Right cardiac atrium (tissue), 5 donors: ENCODE results near the gene SLC28A1. TPM values are rescaled to one million over a fixed set of nuclear protein-coding genes. Genes with fewer than 3 reads are reported as not detected.
A peak's percentile ranks its signal among the peaks of the same experiment; 100 is the strongest.

Experiments
- ATAC-seq, 2 donors: fragments of 200-7000 bp; cut with Tn5 transposase; one replicate each; pipeline versions ENCODE4 v1.8.0 to v1.9.1; 2020; ENCODE audit warnings: moderate library complexity in 2 of 2, mild to moderate bottlenecking in 1 of 2
- DNase-seq, 3 donors: peaks; one replicate each; pipeline ENCODE4 v3.0.0-alpha.2; 2020
- H3K27ac ChIP-seq: one replicate; pipeline ENCODE4 v1.5.1; 2013; ENCODE audit warnings: mild to moderate bottlenecking, low read length, control low read depth, moderate library complexity
- H3K27me3 ChIP-seq: one replicate; pipeline ENCODE4 v1.6.1; 2013; ENCODE audit not compliant: control insufficient read depth, insufficient read depth
- H3K4me1 ChIP-seq: one replicate; pipeline ENCODE4 v1.6.1; 2013; ENCODE audit warnings: low read length; ENCODE audit not compliant: control insufficient read depth, insufficient read depth
- H3K4me3 ChIP-seq: one replicate; pipeline ENCODE4 v1.5.1; 2013; ENCODE audit warnings: low read length, control low read depth
- H3K9me3 ChIP-seq: one replicate; pipeline ENCODE4 v1.6.1; 2013; ENCODE audit warnings: low read length; ENCODE audit not compliant: control insufficient read depth
- WGBS: extraction: QIAGEN DNeasy Blood & Tissue Kit; methylation state at CpG from one replicate; pipeline ENCODE4 v1.1.7; 2013; 5-methylcytosine and 5-hydroxymethylcytosine counted together
- intact Hi-C, 4 donors: fragments of 100-400 bp; cut with DNase I; formaldehyde crosslinking; loops; one replicate each; pipeline versions ENCODE4 v1.11.0 to v1.14.0; 2022 to 2023
- long read RNA-seq, 4 donors: library from polyadenylated mRNA; unstranded; transcript quantifications; one replicate each; pipeline ENCODE4 v2.0.0, GENCODE V29; 2020 to 2021
- polyA plus RNA-seq: library from polyadenylated mRNA; stranded (reverse); fragments of 200-250 nt; gene quantifications from one replicate; pipeline ENCODE4 v1.2.3, GENCODE V29; 2013
- total RNA-seq, 4 donors: library from RNA; stranded (reverse); fragmentation: NEBNext Ultra II Directional; extraction: Animal tissue kit (Norgen Biotek cat#: 25700); gene quantifications; one replicate each; pipeline ENCODE4 v1.2.1, GENCODE V29; 2021
- donor health status: healthy with polysubstance abuse.
- donor health status: DM: no; HTN: yes; CAD: no.
- donor health status: DM: no; HTN: no; CAD: no.
- donor health status: DM: no; HTN: yes; CAD: no; lungs with severe emphysema.
- donor health status: DM: yes; HTN: yes; CAD: no.

SLC28A1 gene, protein sequence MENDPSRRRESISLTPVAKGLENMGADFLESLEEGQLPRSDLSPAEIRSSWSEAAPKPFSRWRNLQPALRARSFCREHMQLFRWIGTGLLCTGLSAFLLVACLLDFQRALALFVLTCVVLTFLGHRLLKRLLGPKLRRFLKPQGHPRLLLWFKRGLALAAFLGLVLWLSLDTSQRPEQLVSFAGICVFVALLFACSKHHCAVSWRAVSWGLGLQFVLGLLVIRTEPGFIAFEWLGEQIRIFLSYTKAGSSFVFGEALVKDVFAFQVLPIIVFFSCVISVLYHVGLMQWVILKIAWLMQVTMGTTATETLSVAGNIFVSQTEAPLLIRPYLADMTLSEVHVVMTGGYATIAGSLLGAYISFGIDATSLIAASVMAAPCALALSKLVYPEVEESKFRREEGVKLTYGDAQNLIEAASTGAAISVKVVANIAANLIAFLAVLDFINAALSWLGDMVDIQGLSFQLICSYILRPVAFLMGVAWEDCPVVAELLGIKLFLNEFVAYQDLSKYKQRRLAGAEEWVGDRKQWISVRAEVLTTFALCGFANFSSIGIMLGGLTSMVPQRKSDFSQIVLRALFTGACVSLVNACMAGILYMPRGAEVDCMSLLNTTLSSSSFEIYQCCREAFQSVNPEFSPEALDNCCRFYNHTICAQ
- under 1 TPM in 3 of 4 donors, not detected in 1; 0.29 to 0.54 (median 0.42) TPM for total RNA-seq
- 0.32 TPM for polyA plus RNA-seq
- long read RNA-seq, donor 1 = 0 reads
- long read RNA-seq, donor 2 = 0 reads
- long read RNA-seq, donor 3, partial matches to known transcripts = 0 of 2 reads
- long read RNA-seq, donor 3, other reads (novel, unspliced or antisense) = 1 of 2 reads
- long read RNA-seq, donor 4 = 0 reads

DNA sequence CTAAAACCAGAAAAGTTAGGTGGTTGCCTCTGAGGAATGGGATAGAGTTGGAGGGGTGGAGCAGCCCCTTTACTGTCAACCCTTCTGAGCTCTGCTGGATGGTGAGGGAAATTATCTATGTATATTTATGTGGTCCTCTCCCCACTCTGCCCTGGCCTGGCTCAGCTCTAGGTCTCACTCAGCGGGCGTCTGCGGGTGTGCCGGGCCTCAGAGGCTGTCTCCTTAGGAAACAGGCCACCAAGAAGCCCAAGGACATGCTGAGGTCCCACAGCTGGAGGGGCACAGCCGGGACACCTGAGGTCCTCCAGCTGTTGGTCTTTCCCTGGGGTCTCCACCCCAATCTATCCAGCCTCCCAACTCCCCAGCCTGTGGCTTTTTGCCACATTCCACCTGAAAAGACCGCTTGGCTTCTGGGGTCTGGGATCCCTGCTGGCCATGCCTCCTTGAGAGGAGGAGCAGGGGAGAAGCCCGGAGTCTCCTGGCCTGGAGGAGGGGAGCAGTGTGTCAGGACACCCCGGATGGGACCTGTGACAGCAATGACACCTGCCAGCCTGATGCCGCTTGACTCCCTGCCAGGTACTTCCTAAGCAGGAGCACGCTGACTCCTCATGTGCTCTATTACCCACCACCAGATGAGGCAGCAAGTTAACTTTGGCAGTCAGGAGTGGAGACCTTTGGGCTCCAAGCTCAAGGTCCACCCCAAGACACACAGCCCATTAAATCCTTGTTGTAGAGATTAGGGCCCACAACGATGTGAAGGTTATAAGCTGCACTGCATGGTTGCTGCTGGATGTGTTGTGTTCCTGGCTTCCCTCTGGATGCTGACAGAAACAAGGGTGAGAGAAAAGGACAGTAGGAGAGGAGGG is at the start of gene SLC28A1:
TSS of gene SLC28A1 (plus strand) at position 747 of the 866 bp plus-strand sequence. CDS start 3,099 bp downstream, outside the sequence.
- ATAC-seq = peak; percentile 25 to 36

DNA sequence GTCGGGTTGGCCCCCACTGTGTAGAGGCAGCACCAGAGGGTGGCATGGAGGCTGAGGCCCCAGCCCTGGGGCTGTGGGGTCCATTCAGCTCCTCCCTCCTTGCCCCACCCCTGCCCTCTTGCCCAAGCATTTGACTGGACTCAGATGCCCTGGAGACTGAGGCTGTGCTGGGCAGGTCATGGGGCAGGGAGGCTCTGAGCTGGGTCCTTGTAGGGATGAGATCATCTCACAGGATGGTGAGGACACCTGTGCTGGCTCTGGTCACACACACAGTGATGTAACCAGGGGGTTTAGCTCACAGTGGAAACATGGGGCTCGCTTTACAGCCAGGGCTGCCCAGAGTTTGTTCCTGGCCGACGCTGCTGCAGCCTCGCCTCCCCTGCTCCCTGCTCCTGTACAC is 49.5 kb upstream of the SLC28A1 start:
- Histone ChIP-seq H3K27ac (peak overlapping the region; percentile 55), H3K4me3 (no peak overlapping the region)

More for the DNA sequence above, at the start of gene SLC28A1:
- intact Hi-C loops = no loop called here
- Histone ChIP-seq H3K27ac (peak within 1 kb of the TSS; percentile 83), H3K27me3 (no peaks in the 10 kb centered on the region), H3K4me3 (no peak within 1 kb of the TSS), H3K9me3 (no peaks in the 10 kb centered on the region), H3K4me1 (peaks cover 2% of the 10 kb centered on the region)
- peak in 1 of 3 donors; percentile 60 for DNase-seq
- WGBS = 70% methylated on average over 11 of the region's 11 CpGs

DNA sequence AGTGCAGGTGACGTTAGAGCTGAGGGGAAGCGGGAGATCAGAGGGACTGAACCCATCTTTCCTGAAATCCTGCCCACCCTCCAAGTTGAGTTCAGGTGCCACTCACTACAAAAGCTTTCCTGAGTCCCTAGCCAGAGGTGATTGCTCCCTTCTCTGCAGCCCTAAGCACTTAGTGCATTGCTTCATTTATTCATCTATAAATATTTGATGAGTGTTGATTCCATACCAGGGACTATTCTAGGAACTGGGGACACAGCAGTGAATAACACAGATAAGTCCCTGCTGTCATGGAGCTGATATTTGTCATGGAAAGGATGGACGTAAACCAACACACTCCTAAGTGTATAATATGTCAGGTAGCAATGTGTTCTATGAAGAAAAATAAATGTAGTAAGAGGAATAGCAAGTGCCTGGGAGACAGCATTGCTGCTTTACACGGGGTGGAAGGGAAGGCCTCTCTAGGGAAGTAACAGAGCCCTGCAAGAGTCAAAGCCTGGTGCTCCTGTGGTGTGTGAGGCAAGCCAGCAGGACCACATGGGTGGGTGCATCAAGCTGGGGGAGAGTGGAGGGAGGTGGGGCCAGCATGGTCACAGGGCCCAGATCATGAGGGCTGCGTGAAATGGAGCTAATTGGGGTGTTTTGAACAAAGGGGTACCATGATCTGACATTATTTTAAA is 48.7 kb upstream of the SLC28A1 start:
- Histone ChIP-seq H3K4me3 (no peak overlapping the region), H3K27me3 (no peaks in the 10 kb centered on the region), H3K27ac (peak overlapping the region; percentile 92), H3K9me3 (no peaks in the 10 kb centered on the region), H3K4me1 (peaks cover 36% of the 10 kb centered on the region)
- DNase-seq (no peak), ATAC-seq (peak; percentile 20 to 50)
- 60% methylated on average over 5 of the region's 5 CpGs for WGBS
- intact Hi-C loops = no loop called here

More for the DNA sequence above, 49.5 kb upstream of the SLC28A1 start:
- H3K27me3 ChIP-seq = no peaks in the 10 kb centered on the region
- DNase-seq = peak in 1 of 3 donors; percentile 36
- H3K9me3 ChIP-seq = no peaks in the 10 kb centered on the region
- WGBS = 76% methylated on average over 5 of the region's 5 CpGs
- intact Hi-C loops = no loop called here
- H3K4me1 ChIP-seq = peaks cover 33% of the 10 kb centered on the region
- ATAC-seq = no peak

DNA sequence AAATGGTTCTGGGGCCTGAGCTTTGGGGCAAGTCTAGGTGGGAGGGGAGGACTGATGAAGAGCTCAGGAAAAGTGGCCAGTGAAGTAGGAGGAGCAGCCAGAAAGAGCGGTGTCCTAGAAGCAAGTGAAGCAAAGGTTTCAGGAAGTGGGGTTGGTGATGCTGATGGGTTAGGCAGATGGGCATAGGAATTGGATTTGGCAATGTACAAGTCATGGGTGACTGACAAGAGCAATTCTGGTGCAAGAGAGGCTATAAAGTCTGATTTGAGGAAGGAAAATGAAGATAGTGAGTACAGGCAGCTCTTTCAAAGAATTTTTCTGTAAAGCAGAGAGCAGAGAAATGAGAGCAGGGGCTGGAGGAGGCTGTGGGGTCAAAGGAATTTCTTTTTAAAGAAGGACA is 47.6 kb upstream of the SLC28A1 start:
- WGBS = 79% methylated on average over 1 of the region's 1 CpG
- DNase-seq = no peak
- H3K4me1 ChIP-seq = peaks cover 36% of the 10 kb centered on the region
- no peaks in the 10 kb centered on the region for H3K9me3 ChIP-seq
- intact Hi-C loops = no loop called here
- peak overlapping the region; percentile 92 for H3K27ac ChIP-seq
- H3K4me3 ChIP-seq = no peak overlapping the region
- no peaks in the 10 kb centered on the region for H3K27me3 ChIP-seq
- ATAC-seq = no peak

DNA sequence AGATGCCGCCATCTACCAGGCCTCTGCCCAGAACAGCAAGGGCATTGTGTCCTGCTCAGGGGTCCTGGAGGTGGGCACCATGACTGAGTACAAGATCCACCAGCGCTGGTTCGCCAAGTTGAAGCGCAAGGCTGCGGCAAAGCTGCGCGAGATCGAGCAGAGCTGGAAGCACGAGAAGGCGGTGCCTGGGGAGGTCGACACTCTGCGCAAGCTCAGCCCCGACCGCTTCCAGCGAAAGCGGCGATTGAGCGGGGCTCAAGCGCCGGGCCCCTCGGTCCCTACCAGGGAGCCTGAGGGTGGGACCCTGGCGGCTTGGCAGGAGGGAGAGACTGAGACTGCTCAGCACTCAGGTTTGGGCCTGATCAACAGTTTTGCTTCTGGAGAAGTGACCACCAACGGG is 44.7 kb upstream of the SLC28A1 start:
- no peaks in the 10 kb centered on the region for H3K9me3 ChIP-seq
- ATAC-seq = peak in 1 of 2 donors; percentile 1
- peak in 2 of 3 donors; percentile 44 to 61 for DNase-seq
- peak overlapping the region; percentile 85 for H3K27ac ChIP-seq
- intact Hi-C loops = loop anchor here in 1 of 4 donors (10.0 kb wide), 1 partner anchor 75 kb away; no protein-coding TSS in a partner anchor
- H3K27me3 ChIP-seq = no peaks in the 10 kb centered on the region
- H3K4me3 ChIP-seq = no peak overlapping the region
- 96% methylated on average over 23 of the region's 23 CpGs for WGBS
- H3K4me1 ChIP-seq = peaks cover 18% of the 10 kb centered on the region

DNA sequence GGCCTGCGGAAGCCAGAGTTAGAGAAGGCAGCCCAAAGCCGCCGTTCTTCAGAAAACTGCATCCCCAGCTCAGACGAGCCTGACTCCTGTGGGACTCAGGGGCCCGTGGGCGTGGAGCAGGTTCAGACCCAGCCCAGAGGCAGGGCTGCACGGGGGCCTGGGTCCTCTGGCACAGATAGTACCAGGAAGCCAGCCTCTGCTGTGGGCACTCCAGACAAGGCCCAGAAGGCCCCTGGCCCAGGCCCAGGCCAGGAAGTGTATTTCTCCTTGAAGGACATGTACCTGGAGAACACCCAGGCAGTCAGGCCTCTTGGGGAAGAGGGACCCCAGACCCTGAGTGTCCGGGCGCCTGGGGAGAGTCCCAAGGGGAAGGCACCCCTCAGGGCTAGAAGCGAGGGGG is 44.2 kb upstream of the SLC28A1 start:
- Histone ChIP-seq H3K4me3 (no peak overlapping the region), H3K4me1 (peaks cover 13% of the 10 kb centered on the region), H3K27ac (peak overlapping the region; percentile 85), H3K27me3 (no peaks in the 10 kb centered on the region), H3K9me3 (no peaks in the 10 kb centered on the region)
- DNase-seq = peak in 2 of 3 donors; percentile 55 to 56
- peak; percentile 5 to 7 for ATAC-seq
- WGBS = 80% methylated on average over 10 of the region's 10 CpGs
- intact Hi-C loops = loop anchor here in 1 of 4 donors (10.0 kb wide), 1 partner anchor 75 kb away; no protein-coding TSS in a partner anchor

DNA sequence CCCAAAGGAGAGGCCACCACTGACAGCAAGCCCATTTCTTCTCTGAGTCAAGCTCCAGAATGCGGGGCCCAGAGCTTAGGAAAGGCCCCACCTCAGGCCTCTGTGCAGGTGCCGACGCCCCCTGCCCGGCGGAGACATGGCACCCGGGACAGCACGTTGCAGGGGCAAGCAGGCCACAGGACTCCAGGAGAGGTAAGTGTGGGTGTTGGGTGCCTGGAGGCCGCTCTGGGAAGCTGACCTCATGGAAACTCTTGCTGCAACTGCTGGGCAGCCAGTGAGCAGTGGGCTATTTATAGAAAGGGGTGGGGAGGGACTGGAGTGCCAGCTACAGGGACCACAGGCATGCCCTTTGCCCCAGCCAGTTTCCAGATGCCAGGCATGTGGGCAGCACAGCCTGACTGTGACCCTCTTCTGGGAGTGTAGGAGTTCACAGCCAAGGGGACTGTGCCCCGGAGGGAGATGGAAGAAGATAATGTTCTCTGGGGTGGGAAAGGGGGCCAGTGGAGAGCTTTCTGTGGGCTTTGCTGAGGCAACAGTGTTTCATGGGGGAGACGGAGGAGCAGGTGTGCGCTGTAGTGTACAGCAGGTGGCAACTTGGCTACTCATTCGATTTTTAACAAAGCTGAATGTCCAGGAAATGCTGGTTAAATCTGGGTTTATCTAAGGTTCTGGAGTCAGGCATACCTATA is 43.6 kb upstream of the SLC28A1 start:
- H3K4me1 ChIP-seq = peaks cover 12% of the 10 kb centered on the region
- intact Hi-C loops = loop anchor here in 1 of 4 donors (10.0 kb wide), 1 partner anchor 74 kb away; no protein-coding TSS in a partner anchor
- peak; percentile 87 to 91 for ATAC-seq

DNA sequence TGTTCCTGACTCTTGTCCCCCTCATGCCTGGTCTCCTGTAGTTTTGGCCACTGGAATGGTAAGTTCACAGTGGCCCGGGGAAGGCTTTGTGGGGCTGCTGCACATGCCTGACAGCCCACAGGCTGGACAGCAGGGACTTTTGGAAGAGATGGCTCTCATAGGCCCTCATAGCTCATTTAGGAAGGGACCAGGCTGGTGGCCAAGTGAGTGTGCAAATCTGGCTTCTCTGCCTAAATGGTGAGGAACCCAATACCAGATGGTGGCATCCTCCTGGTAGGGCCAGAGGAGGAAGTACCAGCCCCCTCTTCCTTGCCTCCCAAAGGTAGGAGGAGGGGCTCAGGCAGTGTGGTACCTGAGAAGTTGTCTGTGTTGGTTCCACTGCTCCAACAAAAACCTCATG is 41.7 kb upstream of the SLC28A1 start:
- peak overlapping the region; percentile 73 for H3K27ac ChIP-seq
- no peak overlapping the region for H3K4me3 ChIP-seq
- H3K9me3 ChIP-seq = no peaks in the 10 kb centered on the region
- intact Hi-C loops = loop anchor here in 1 of 4 donors (10.0 kb wide), 1 partner anchor 72 kb away; no protein-coding TSS in a partner anchor
- WGBS = 75% methylated on average over 1 of the region's 1 CpG
- H3K27me3 ChIP-seq = no peaks in the 10 kb centered on the region
- peaks cover 10% of the 10 kb centered on the region for H3K4me1 ChIP-seq
- no peak for ATAC-seq
- DNase-seq = no peak

More for the DNA sequence above, 43.6 kb upstream of the SLC28A1 start:
- H3K27me3 ChIP-seq = no peaks in the 10 kb centered on the region
- DNase-seq = peak; percentile 78 to 86 (median 84)
- 61% methylated on average over 12 of the region's 12 CpGs for WGBS
- no peak overlapping the region for H3K4me3 ChIP-seq
- peak overlapping the region; percentile 85 for H3K27ac ChIP-seq
- H3K9me3 ChIP-seq = no peaks in the 10 kb centered on the region

DNA sequence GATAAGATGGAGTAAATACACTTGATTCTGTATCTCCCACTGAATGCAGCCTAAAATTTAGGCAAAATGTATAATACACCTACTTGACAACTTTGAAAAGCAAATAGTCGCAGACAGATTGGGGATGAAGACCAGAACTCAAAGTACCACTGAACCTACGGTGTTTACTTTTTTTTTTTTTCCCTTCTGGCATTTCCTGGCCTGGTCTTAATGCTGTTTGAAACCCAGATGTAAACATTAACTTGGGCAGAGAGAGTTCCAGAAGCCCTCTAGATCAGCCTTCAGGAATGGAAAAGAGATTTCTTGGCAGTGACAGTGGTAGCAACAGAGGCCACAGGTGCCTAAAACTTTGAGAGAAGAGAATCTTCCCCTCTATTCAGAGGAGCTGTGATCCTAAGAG is 39.5 kb upstream of the SLC28A1 start:
- H3K4me1 ChIP-seq = peaks cover 5% of the 10 kb centered on the region
- peak overlapping the region; percentile 64 for H3K27ac ChIP-seq
- WGBS = 63% methylated on average over 2 of the region's 2 CpGs
- H3K9me3 ChIP-seq = no peaks in the 10 kb centered on the region
- intact Hi-C loops = loop anchor here in 1 of 4 donors (10.0 kb wide), 1 partner anchor 70 kb away; no protein-coding TSS in a partner anchor
- no peaks in the 10 kb centered on the region for H3K27me3 ChIP-seq
- ATAC-seq = no peak
- H3K4me3 ChIP-seq = no peak overlapping the region
- no peak for DNase-seq
